ENCODE measurements around the gene OR7G2.
"Not testable (repeated sequence)": the region's sequence is repeated elsewhere in the genome, so short reads cannot be mapped to it uniquely, and the experiment has no call there.

Gene OR7G2

DNA sequence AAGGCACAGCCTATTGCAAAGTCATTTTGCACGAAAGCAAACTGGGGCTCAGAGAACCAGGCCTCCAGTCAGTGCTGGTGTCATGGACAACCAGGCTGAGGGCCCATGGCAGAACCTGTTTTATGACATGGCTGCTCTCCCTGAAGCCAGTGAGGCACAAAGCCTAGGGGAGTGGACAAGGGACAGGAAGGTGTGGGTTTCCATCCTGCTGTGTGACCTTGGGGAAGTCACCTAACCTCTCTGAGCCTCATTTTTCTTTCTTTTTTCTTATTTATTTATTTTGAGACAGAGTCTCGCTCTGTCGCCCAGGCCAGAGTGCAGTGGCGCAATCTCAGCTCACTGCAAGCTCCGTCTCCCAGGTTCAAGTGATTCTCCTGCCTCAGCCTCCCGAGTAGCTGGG is 35.6 kb downstream of the OR7G2 start:
- not testable (repeated sequence) for DNase-seq

DNA sequence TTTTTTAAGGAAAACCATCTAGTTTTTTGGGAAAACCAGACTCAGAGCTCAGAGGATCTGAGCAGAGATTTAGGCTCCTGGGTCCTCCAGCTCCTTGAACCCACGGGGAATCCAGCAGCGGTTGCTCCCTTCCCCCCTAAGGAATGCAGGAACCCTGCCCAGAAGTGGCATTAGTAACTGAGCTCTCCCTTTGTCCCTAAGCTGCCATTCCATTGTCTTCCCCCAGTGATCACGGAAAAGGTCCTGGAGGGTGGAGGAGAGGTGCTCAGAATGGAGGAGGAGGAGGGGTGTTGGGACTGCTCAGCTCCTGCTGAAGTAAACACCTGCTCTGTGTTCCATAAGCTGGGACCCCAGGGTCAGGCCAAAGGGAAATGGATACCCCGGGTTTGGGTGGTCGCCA is 37.2 kb downstream of the OR7G2 start:
- DNase-seq, result no peak

GRCh38 chr19:9065457-9066014 is 41.7 kb downstream of the OR7G2 start:
- DNase-seq, result no peak

DNA sequence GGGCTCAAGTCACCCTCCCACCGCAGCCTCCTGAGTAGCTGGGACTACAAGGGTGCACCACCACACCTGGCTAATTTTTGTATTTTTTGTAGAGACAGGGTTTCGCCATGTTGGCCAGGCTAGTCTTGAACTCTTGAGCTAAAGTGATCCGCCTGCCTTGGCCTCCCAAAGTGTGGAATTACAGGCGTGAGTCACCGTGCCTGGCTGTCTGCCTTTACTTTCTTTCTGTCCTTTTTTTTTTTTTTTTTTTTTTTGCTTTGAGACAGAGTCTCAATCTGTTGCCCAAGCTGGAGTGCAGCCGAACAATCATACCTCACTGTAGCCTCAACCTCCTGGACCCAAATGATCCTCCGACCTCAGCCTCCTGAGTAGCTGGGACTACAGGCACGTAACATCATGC is 45.4 kb downstream of the OR7G2 start:
- DNase-seq, result no peak

DNA sequence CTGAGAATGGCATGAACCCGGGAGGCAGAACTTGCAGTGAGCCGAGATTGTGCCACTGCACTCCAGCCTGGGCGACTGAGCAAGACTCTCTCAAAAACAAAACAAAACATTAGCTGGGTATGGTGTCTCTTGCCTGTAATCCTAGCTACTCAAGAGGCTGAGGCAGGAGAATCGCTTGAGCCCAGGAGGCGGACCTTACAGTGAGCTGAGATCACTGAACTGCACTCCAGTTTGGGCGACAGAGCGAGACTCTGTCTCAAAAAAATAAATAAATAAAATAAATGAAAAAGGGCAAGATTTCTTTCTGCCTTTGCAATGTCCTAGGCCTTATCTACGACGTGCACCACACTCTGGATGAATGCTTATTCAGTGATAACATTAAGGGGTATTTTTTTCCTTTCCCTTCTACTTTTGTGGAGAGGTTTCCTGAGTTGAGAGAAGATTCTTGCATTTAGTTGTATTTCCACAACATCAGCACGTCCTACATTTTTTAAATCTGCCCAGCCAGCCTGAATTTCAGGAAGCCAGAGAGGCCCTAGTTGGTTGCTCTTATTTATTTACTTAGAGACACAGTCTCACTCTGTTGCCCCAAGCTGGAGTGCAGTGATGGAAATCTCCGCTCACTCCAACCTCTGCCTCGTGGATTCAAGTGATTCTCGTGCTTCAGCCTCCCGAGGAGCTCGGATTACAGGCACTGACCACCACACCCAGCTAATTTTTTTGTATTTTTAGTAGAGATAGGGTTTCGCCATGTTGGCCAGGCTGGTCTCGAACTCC is 46.5 kb downstream of the OR7G2 start:
- DNase-seq, result no peak

DNA sequence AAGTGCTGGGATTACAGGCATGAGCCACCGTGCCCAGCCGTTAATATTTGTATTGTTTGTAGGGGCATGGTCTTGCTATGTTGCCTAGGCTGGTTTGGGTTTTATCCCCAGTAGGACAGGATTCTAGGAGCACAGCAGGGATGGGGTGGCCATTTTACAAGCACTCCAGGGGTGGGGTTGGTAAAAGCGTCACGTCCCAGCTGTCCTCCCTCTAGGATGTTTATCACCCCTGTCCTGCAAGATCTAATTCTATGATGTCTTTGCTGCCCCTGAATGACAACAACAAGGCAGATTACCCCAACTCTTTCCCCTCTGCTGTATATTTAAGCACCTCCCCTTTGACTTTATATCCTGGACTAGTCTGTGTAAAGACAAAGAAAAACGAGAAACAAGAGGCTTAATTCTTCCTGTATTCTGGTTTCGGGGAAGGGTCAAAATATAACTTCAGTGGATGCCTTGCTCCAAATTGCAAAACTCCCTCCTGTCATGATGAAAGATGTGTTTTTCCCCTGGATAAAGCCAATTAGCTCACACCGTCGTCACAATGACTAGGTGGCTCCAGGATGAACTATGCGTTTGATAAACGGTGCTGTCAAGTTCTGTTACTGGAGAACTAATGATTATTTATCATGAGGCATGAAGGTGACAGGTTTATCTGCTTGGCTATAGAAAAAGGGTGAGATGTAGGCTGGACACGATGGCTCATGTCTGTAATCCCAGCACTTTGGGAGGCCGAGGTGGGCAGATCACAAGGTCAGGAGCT is 48.2 kb downstream of the OR7G2 start:
- no peak for DNase-seq

GRCh38 chr19:9057505-9058258 is 49.6 kb downstream of the OR7G2 start:
- DNase-seq, result no peak

GRCh38 chr19:9056131-9056530 is 51.1 kb downstream of the OR7G2 start:
- not testable (repeated sequence) for DNase-seq

GRCh38 chr19:9054765-9055164 is 52.5 kb downstream of the OR7G2 start:
- no peak for DNase-seq

GRCh38 chr19:9054207-9054606 is 53.1 kb downstream of the OR7G2 start:
- DNase-seq, result no peak

DNA sequence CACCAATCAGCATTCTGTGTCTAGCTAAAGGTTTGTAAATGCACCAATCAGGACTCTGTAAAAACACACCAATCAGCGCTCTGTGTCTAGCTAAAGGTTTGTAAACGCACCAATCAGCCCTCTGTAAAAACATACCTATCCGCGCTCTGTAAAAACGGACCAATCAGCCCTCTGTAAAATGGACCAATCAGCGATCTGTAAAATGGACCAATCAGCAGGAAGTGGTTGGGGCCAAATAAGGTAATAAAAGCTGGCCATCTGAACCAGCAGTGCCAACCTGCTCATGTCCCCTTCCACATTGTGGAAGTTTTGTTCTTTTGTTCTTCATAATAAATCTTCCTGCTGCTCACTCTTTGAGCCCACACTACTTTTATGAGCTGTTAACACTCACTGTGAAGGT is 53.6 kb downstream of the OR7G2 start:
- DNase-seq, result not testable (repeated sequence)

DNA sequence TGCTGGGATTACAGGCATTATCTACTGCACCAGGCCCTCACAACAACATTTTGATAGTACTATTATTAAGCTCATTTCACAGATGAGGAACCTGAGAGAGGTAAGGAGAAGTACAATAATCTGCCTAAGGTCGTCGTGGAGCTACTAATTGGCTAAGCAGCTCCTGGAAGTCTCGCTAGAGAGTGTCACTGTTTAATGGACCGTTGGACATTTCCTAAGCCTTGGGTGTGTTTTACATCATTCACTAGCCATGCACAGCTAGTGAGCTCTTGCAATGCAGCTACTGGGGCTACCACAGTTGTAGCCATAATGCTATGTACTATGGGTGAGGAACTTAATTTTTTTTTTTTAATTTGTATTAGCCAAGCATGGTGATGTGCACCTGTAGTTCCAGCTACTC is 54.4 kb downstream of the OR7G2 start:
- DNase-seq, result no peak
